Anterior cingulate cortex (tissue), 58 donors: Measurements from ENCODE around the gene DNAJC25.

ENCODE experiments used
- DNase-seq, 58 donors: peaks; one replicate each; lab custom pipeline; 2025; lab: John Stamatoyannopoulos, UW

Gene DNAJC25

GRCh38 chr9:111622626-111623025 is 8.5 kb upstream of the DNAJC25 start:
- DNase-seq = no peak

- DNase-seq = no peak
Measured at GRCh38 chr9:111627260-111627963, 3.7 kb upstream of the DNAJC25 start.

GRCh38 chr9:111628411-111628810 is 2.7 kb upstream of the DNAJC25 start:
- DNase-seq = no peak

GRCh38 chr9:111630182-111630963 is 761 bp upstream of the DNAJC25 start:
- peak in 4 of 58 donors; percentile 5 to 42 (median 10) for DNase-seq

- no peak for DNase-seq
Measured at GRCh38 chr9:111630964-111631213, 245 bp upstream of the DNAJC25 start.

GRCh38 chr9:111632060-111632459 is 926 bp downstream of the DNAJC25 start:
- no peak for DNase-seq

- DNase-seq = no peak
Measured at GRCh38 chr9:111632695-111633388, 1.7 kb downstream of the DNAJC25 start.

- DNase-seq = no peak
Measured at GRCh38 chr9:111633389-111633736, 2.2 kb downstream of the DNAJC25 start.

- no peak for DNase-seq
Measured at GRCh38 chr9:111634860-111635259, 3.7 kb downstream of the DNAJC25 start.

GRCh38 chr9:111637421-111637950 is 6.4 kb downstream of the DNAJC25 start:
- DNase-seq = no peak

GRCh38 chr9:111644195-111644772 is 13.2 kb downstream of the DNAJC25 start:
- no peak for DNase-seq

GRCh38 chr9:111645806-111646205 is 14.7 kb downstream of the DNAJC25 start:
- no peak for DNase-seq

GRCh38 chr9:111646417-111646816 is 15.3 kb downstream of the DNAJC25 start:
- no peak for DNase-seq

- DNase-seq = no peak
Measured at GRCh38 chr9:111648066-111648465, 16.9 kb downstream of the DNAJC25 start.

- no peak for DNase-seq
Measured at GRCh38 chr9:111649016-111649415, 17.9 kb downstream of the DNAJC25 start.

- DNase-seq = no peak
Measured at GRCh38 chr9:111657051-111657450, 25.9 kb downstream of the DNAJC25 start.

- no peak for DNase-seq
Measured at GRCh38 chr9:111658943-111659342, 27.8 kb downstream of the DNAJC25 start.

- no peak for DNase-seq
Measured at GRCh38 chr9:111659691-111660090, 28.6 kb downstream of the DNAJC25 start.

GRCh38 chr9:111661150-111661801 is 30.1 kb downstream of the DNAJC25 start, which contains the start of gene GNG10:
Gene GNG10 (plus strand): TSS chr9:111661605. CDS start chr9:111661635, 30 bp downstream.
- peak in 49 of 58 donors; percentile 10 to 75 (median 50) for DNase-seq

GRCh38 chr9:111661802-111662521 is 30.8 kb downstream of the DNAJC25 start:
- DNase-seq = peak in 48 of 58 donors; percentile 7 to 71 (median 34)
